Measurements from ENCODE around the gene LETM1. TPM values are rescaled to one million over a fixed set of nuclear protein-coding genes. Genes with fewer than 3 reads are reported as not detected.

LETM1 gene
- total RNA-seq, 1 experiment from 2014 or later = 67.3 TPM

- no peak for TF ChIP-seq YY1 (IDR thresholded peaks at IDR 0.05; ENCODE audit: extremely low read depth, insufficient replicate concordance, low read depth, low read length)
- Histone ChIP-seq H3K36me3 (ENCODE audit: control insufficient read depth in 1 of 2, insufficient read depth in 2 of 2, low read length in 2 of 2) (no peaks in the 10 kb centered on the region), H3K9me3 (ENCODE audit: control insufficient read depth in 1 of 2, insufficient read depth in 1 of 2, low read depth in 1 of 2, low read length in 2 of 2) (no peaks in the 10 kb centered on the region), H4K20me1 (ENCODE audit: insufficient read depth) (no peaks in the 10 kb centered on the region), H3K4me2 (ENCODE audit: low read length) (no peak overlapping the region), H2AFZ (ENCODE audit: low read depth, low read length, poor library complexity, severe bottlenecking) (no peak overlapping the region), H3K27me3 (ENCODE audit: insufficient read depth, low read length) (no peaks in the 10 kb centered on the region), H3K4me3 (replicated peaks in 1 of 2; ENCODE audit: low read depth in 1 of 2, low read length in 2 of 2) (no peak overlapping the region), H3K9me2 (ENCODE audit: insufficient read depth) (no peaks in the 10 kb centered on the region), H3K4me1 (ENCODE audit: control insufficient read depth in 1 of 2, insufficient read depth in 2 of 2, low read length in 2 of 2) (peaks cover 12 to 18% of the 10 kb centered on the region in 2 experiments), H3K9ac (ENCODE audit: low read length) (no peak overlapping the region), H3K79me2 (ENCODE audit: insufficient read depth, low read length) (peaks cover 32% of the 10 kb centered on the region), H3K27ac (ENCODE audit: low read depth, low read length) (no peak overlapping the region)
- no TSS peak for BruUV-seq (replicated peaks)
- no peak for DNase-seq (ENCODE audit: low read depth, low spot score)
- CTCF ChIA-PET = no interaction called here
- ATAC-seq = no peak
- intact Hi-C loops (cut with micrococcal nuclease) = no loop called here
- POLR2A ChIA-PET = interaction anchor here (1.4 kb wide), 1 partner anchor 11 kb away, joined by 4 read pairs; the partner anchor contains the start of gene NSD2
- RAD21 ChIA-PET (ENCODE audit: low non-redundant PET in 1 of 2, low total read pairs in 2 of 2, uncharacterized antibody in 2 of 2, unreplicated experiment in 2 of 2) = no interaction called here
These were observed 3.4 kb upstream of the LETM1 start for GRCh38 chr4:1859389-1859753.

DNA sequence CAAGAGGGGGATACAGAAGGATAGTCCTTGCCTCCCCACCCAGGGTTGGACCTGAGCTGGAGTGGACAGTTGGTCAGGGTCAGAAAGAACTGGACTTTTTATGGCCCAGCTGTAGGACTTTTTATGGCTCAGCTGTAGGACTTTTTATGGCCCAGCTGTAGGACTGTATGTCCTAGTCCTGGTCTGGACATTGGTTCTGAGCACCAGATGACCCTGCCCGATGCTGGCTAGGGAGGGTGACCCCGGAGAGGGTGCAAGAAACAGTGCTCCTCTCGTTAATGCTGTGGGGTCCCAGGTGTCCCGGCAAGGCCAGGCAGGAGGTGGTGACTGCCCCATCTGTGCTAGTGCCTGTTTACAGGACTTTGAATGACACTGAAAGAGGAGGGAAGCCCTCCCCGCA lies 2.0 kb upstream of the LETM1 start:
- Histone ChIP-seq H3K9me2 (ENCODE audit: insufficient read depth) (no peaks in the 10 kb centered on the region), H3K4me3 (replicated peaks in 1 of 2; ENCODE audit: low read depth in 1 of 2, low read length in 2 of 2) (0 out of 4 replicates have a peak overlapping the region, but pooled peaks of 1 of the 2 experiments have one; percentile 76), H3K4me2 (ENCODE audit: low read length) (peak overlapping the region; percentile 94), H4K20me1 (ENCODE audit: insufficient read depth) (peaks cover 3% of the 10 kb centered on the region; the same call in 1 of the 2 replicates), H3K9ac (ENCODE audit: low read length) (no peak overlapping the region; the same call in 1 of the 2 replicates), H3K27me3 (ENCODE audit: insufficient read depth, low read length) (no peaks in the 10 kb centered on the region), H3K27ac (ENCODE audit: low read depth, low read length) (no peak overlapping the region), H3K36me3 (ENCODE audit: control insufficient read depth in 1 of 2, insufficient read depth in 2 of 2, low read length in 2 of 2) (peaks cover 0 to 8% of the 10 kb centered on the region in 2 experiments; a peak in 1 of 4 replicates), H3K4me1 (ENCODE audit: control insufficient read depth in 1 of 2, insufficient read depth in 2 of 2, low read length in 2 of 2) (peaks cover 17 to 26% of the 10 kb centered on the region in 2 experiments), H3K9me3 (ENCODE audit: control insufficient read depth in 1 of 2, insufficient read depth in 1 of 2, low read depth in 1 of 2, low read length in 2 of 2) (no peaks in the 10 kb centered on the region), H2AFZ (ENCODE audit: low read depth, low read length, poor library complexity, severe bottlenecking) (no peak overlapping the region), H3K79me2 (ENCODE audit: insufficient read depth, low read length) (peaks cover 46% of the 10 kb centered on the region)
- ChIA-PET POLR2A (interaction anchor here (1.4 kb wide), 1 partner anchor 12 kb away, joined by 4 read pairs; the partner anchor contains the start of gene NSD2), CTCF (no interaction called here), RAD21 (ENCODE audit: low non-redundant PET in 1 of 2, low total read pairs in 2 of 2, uncharacterized antibody in 2 of 2, unreplicated experiment in 2 of 2) (no interaction called here)
- ATAC-seq (no peak), DNase-seq (ENCODE audit: low read depth, low spot score) (no peak)
- intact Hi-C loops (cut with micrococcal nuclease) = no loop called here
- TF ChIP-seq JUND (IDR thresholded peaks at IDR 0.05) (no peak), ZNF274 (IDR thresholded peaks at IDR 0.05; ENCODE audit: low read depth, low read length) (no peak), POLR2AphosphoS5 (IDR thresholded peaks at IDR 0.05; ENCODE audit: low read depth, low read length) (no peak), TCF7L2 (IDR thresholded peaks at IDR 0.05; ENCODE audit: borderline replicate concordance, extremely low read depth, insufficient read depth, insufficient read length) (no peak), ZFX (IDR thresholded peaks at IDR 0.05) (no peak), SP1 (IDR thresholded peaks at IDR 0.05; ENCODE audit: low read depth) (no peak)
- TF ChIP-seq, protein P1, sequence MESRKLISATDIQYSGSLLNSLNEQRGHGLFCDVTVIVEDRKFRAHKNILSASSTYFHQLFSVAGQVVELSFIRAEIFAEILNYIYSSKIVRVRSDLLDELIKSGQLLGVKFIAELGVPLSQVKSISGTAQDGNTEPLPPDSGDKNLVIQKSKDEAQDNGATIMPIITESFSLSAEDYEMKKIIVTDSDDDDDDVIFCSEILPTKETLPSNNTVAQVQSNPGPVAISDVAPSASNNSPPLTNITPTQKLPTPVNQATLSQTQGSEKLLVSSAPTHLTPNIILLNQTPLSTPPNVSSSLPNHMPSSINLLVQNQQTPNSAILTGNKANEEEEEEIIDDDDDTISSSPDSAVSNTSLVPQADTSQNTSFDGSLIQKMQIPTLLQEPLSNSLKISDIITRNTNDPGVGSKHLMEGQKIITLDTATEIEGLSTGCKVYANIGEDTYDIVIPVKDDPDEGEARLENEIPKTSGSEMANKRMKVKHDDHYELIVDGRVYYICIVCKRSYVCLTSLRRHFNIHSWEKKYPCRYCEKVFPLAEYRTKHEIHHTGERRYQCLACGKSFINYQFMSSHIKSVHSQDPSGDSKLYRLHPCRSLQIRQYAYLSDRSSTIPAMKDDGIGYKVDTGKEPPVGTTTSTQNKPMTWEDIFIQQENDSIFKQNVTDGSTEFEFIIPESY (IDR thresholded peaks at IDR 0.05; ENCODE audit: extremely low read depth, insufficient replicate concordance, low read length) = no peak
- BruUV-seq (replicated peaks) = no TSS peak
